Measurements from ENCODE around the gene MED27.

- TF ChIP-seq ZNF274 (IDR thresholded peaks at IDR 0.05; ENCODE audit: borderline replicate concordance, low read depth, low read length) (no peak), E2F4 (CRISPR knock-in tag; IDR thresholded peaks at IDR 0.05; ENCODE audit: low read depth) (no peak), KAT2B (IDR thresholded peaks at IDR 0.05; ENCODE audit: low read depth, low read length) (no peak), JUND (IDR thresholded peaks at IDR 0.05; ENCODE audit: borderline replicate concordance, low read depth, low read length) (no peak), JUND (tag; IDR thresholded peaks at IDR 0.05; ENCODE audit: borderline replicate concordance, low read depth, low read length) (no peak), POLR2AphosphoS5 (IDR thresholded peaks at IDR 0.05; ENCODE audit: control insufficient read depth, insufficient read depth, low read depth, low read length) (no peak), MXI1 (IDR thresholded peaks at IDR 0.05; ENCODE audit: low read depth, low read length) (no peak), SIN3A (IDR thresholded peaks at IDR 0.05; ENCODE audit: borderline replicate concordance in 2 of 2, control insufficient read depth in 1 of 2, low read depth in 2 of 2, low read length in 2 of 2) (no peak)
- TF ChIP-seq, protein P1, sequence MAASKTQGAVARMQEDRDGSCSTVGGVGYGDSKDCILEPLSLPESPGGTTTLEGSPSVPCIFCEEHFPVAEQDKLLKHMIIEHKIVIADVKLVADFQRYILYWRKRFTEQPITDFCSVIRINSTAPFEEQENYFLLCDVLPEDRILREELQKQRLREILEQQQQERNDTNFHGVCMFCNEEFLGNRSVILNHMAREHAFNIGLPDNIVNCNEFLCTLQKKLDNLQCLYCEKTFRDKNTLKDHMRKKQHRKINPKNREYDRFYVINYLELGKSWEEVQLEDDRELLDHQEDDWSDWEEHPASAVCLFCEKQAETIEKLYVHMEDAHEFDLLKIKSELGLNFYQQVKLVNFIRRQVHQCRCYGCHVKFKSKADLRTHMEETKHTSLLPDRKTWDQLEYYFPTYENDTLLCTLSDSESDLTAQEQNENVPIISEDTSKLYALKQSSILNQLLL (CRISPR knock-in tag; IDR thresholded peaks at IDR 0.05; ENCODE audit: borderline replicate concordance), result no peak
- TF ChIP-seq, protein P2, sequence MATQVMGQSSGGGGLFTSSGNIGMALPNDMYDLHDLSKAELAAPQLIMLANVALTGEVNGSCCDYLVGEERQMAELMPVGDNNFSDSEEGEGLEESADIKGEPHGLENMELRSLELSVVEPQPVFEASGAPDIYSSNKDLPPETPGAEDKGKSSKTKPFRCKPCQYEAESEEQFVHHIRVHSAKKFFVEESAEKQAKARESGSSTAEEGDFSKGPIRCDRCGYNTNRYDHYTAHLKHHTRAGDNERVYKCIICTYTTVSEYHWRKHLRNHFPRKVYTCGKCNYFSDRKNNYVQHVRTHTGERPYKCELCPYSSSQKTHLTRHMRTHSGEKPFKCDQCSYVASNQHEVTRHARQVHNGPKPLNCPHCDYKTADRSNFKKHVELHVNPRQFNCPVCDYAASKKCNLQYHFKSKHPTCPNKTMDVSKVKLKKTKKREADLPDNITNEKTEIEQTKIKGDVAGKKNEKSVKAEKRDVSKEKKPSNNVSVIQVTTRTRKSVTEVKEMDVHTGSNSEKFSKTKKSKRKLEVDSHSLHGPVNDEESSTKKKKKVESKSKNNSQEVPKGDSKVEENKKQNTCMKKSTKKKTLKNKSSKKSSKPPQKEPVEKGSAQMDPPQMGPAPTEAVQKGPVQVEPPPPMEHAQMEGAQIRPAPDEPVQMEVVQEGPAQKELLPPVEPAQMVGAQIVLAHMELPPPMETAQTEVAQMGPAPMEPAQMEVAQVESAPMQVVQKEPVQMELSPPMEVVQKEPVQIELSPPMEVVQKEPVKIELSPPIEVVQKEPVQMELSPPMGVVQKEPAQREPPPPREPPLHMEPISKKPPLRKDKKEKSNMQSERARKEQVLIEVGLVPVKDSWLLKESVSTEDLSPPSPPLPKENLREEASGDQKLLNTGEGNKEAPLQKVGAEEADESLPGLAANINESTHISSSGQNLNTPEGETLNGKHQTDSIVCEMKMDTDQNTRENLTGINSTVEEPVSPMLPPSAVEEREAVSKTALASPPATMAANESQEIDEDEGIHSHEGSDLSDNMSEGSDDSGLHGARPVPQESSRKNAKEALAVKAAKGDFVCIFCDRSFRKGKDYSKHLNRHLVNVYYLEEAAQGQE (IDR thresholded peaks at IDR 0.05; ENCODE audit: borderline replicate concordance), result no peak
- TF ChIP-seq, protein P2 (CRISPR knock-in tag; IDR thresholded peaks at IDR 0.05; ENCODE audit: low read depth), result no peak
- TF ChIP-seq, protein P3, sequence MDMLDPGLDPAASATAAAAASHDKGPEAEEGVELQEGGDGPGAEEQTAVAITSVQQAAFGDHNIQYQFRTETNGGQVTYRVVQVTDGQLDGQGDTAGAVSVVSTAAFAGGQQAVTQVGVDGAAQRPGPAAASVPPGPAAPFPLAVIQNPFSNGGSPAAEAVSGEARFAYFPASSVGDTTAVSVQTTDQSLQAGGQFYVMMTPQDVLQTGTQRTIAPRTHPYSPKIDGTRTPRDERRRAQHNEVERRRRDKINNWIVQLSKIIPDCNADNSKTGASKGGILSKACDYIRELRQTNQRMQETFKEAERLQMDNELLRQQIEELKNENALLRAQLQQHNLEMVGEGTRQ (CRISPR knock-in tag; IDR thresholded peaks at IDR 0.05), result no peak
- TF ChIP-seq, protein P4, sequence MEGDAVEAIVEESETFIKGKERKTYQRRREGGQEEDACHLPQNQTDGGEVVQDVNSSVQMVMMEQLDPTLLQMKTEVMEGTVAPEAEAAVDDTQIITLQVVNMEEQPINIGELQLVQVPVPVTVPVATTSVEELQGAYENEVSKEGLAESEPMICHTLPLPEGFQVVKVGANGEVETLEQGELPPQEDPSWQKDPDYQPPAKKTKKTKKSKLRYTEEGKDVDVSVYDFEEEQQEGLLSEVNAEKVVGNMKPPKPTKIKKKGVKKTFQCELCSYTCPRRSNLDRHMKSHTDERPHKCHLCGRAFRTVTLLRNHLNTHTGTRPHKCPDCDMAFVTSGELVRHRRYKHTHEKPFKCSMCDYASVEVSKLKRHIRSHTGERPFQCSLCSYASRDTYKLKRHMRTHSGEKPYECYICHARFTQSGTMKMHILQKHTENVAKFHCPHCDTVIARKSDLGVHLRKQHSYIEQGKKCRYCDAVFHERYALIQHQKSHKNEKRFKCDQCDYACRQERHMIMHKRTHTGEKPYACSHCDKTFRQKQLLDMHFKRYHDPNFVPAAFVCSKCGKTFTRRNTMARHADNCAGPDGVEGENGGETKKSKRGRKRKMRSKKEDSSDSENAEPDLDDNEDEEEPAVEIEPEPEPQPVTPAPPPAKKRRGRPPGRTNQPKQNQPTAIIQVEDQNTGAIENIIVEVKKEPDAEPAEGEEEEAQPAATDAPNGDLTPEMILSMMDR (IDR thresholded peaks at IDR 0.05 in 2 of 3, conservative IDR thresholded peaks at IDR 0.05 in 1 of 3; ENCODE audit: insufficient read depth in 2 of 3, low read depth in 1 of 3, low read length in 3 of 3), result no peak
Measured at GRCh38 chr9:131927091-131927490, 152.6 kb downstream of the MED27 start.

Data from K562 (cell line).